Fibroblast of skin of right biceps (primary cell): Measurements from ENCODE around the gene POLR2A.

Experiments used
- DNase-seq: peaks from one replicate; pipeline ENCODE4 v3.0.0-alpha.2; 2013

The POLR2A gene

GRCh38 chr17:7484067-7484918, at the start of gene POLR2A:
Gene POLR2A, plus strand, starts transcription at chr17:7484366.
- DNase-seq = peak; percentile 97

GRCh38 chr17:7435676-7436555, 48.2 kb upstream of the POLR2A start:
- no peak for DNase-seq

GRCh38 chr17:7436556-7437368, 47.4 kb upstream of the POLR2A start:
- DNase-seq = peak; percentile 77

GRCh38 chr17:7437369-7437863, 46.8 kb upstream of the POLR2A start:
- no peak for DNase-seq

GRCh38 chr17:7437950-7438614, 46.1 kb upstream of the POLR2A start:
- no peak for DNase-seq

- no peak for DNase-seq
Observed at GRCh38 chr17:7438656-7439460, 45.3 kb upstream of the POLR2A start.

- no peak for DNase-seq
Observed at GRCh38 chr17:7439462-7440112, 44.6 kb upstream of the POLR2A start, which contains the start of gene FGF11. Gene FGF11, plus strand, starts transcription at chr17:7439512. Its CDS starts 109 bp downstream, at chr17:7439621.

- DNase-seq = peak; percentile 28
Observed at GRCh38 chr17:7440113-7440833, 43.9 kb upstream of the POLR2A start.

- DNase-seq = peak; percentile 53
Observed at GRCh38 chr17:7440834-7441195, 43.4 kb upstream of the POLR2A start.

- peak; percentile 34 for DNase-seq
Observed at GRCh38 chr17:7441266-7441665, 42.9 kb upstream of the POLR2A start.

GRCh38 chr17:7442142-7442541, 42.0 kb upstream of the POLR2A start:
- no peak for DNase-seq

GRCh38 chr17:7443499-7444485, 40.4 kb upstream of the POLR2A start:
- DNase-seq = peak; percentile 77

GRCh38 chr17:7444682-7445618, 39.2 kb upstream of the POLR2A start, which contains the start of gene CHRNB1:
Gene CHRNB1, plus strand, starts transcription at chr17:7445061. Its CDS starts 67 bp downstream, at chr17:7445128.
- peak; percentile 19 for DNase-seq

- DNase-seq = no peak
Observed at GRCh38 chr17:7445619-7445968, 38.6 kb upstream of the POLR2A start.

- DNase-seq = no peak
Observed at GRCh38 chr17:7448461-7448860, 35.7 kb upstream of the POLR2A start.

GRCh38 chr17:7459961-7460545, 24.1 kb upstream of the POLR2A start:
- DNase-seq = peak; percentile 44
